ENCODE results near the gene SYNPR.

DNA sequence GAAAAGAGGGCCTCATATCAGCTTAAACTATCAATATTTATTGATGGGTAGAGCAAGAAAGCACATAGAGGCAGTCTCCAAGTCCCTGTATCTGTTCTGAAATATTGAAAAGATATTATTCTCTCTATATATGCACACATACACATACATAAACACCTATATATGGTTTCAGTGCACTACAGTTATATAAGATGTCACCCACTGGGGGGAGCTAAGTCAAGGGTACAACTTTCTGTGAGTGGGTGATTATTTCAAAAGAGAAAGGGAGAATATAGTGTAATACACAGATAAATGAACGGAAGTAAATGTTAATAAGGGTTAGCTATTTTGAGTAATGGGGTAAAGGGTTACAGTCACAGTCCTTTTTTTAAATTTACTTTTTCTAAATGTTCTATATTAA lies 383.1 kb downstream of the SYNPR start:
- TF ChIP-seq, protein P1, sequence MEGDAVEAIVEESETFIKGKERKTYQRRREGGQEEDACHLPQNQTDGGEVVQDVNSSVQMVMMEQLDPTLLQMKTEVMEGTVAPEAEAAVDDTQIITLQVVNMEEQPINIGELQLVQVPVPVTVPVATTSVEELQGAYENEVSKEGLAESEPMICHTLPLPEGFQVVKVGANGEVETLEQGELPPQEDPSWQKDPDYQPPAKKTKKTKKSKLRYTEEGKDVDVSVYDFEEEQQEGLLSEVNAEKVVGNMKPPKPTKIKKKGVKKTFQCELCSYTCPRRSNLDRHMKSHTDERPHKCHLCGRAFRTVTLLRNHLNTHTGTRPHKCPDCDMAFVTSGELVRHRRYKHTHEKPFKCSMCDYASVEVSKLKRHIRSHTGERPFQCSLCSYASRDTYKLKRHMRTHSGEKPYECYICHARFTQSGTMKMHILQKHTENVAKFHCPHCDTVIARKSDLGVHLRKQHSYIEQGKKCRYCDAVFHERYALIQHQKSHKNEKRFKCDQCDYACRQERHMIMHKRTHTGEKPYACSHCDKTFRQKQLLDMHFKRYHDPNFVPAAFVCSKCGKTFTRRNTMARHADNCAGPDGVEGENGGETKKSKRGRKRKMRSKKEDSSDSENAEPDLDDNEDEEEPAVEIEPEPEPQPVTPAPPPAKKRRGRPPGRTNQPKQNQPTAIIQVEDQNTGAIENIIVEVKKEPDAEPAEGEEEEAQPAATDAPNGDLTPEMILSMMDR (conservative IDR thresholded peaks at IDR 0.05; ENCODE audit: low read length): peak; percentile 56; the same call in 1 of the 2 replicates
- no peak for TF ChIP-seq EZH2phosphoT487 (IDR thresholded peaks at IDR 0.05; ENCODE audit: borderline replicate concordance, low read depth, low read length)

All from OCI-LY7 (cell line).